CD4-positive, alpha-beta T cell (primary cell): ENCODE data around the gene PTOV1. TPM values are rescaled to one million over a fixed set of nuclear protein-coding genes. Genes with fewer than 3 reads are reported as not detected.
"Not testable (repeated sequence)": the region's sequence is repeated elsewhere in the genome, so short reads cannot be mapped to it uniquely, and the experiment has no call there.

Experiments used
- ATAC-seq: fragments of 200-7000 bp; cut with Tn5 transposase; one replicate; pipeline ENCODE4 v1.10.0; 2022; ENCODE audit warnings: mild to moderate bottlenecking; ENCODE audit not compliant: poor library complexity
- CTCF ChIA-PET: fragments of 350-600 bp; sonication (Branson Sonifier 250); formaldehyde crosslinking; loops from one replicate; lab custom pipeline; 2021; ENCODE audit warnings: antibody characterized with exemption, inconsistent platforms; lab: Charles Lee
- POLR2A ChIA-PET: fragments of 350-600 bp; sonication (Branson Sonifier 250); formaldehyde crosslinking; loops from one replicate; lab custom pipeline; 2021; ENCODE audit warnings: antibody characterized with exemption, inconsistent platforms; lab: Charles Lee
- DNase-seq, 14 experiments: peaks; one replicate each; pipeline ENCODE4 v3.0.0-alpha.2; 2013 to 2020; ENCODE audit warnings: mixed read lengths in 2 of 14
- H3K27ac ChIP-seq, 2 donors: one replicate each; pipeline versions ENCODE4 v1.5.1 to v1.7.0; 2013; ENCODE audit warnings: low read length in 2 of 2, low read depth in 1 of 2, mild to moderate bottlenecking in 1 of 2
- H3K27me3 ChIP-seq, 2 experiments: 1 replicate in 1 of 2; 2 replicates in 1 of 2; pipeline versions ENCODE4 v1.6.1 to v1.7.0; 2013; ENCODE audit warnings: low read length in 2 of 2, control low read depth in 1 of 2, mild to moderate bottlenecking in 1 of 2, moderate library complexity in 1 of 2; ENCODE audit not compliant: insufficient read depth in 2 of 2, control insufficient read depth in 1 of 2
- H3K36me3 ChIP-seq: one replicate; pipeline ENCODE4 v1.6.1; 2013; ENCODE audit warnings: low read length, control low read depth; ENCODE audit not compliant: insufficient read depth
- H3K4me1 ChIP-seq: one replicate; pipeline ENCODE4 v1.6.1; 2013; ENCODE audit warnings: low read length, control low read depth; ENCODE audit not compliant: insufficient read depth
- H3K4me3 ChIP-seq: one replicate; pipeline ENCODE4 v1.5.1; 2013; ENCODE audit warnings: mild to moderate bottlenecking, low read length, moderate library complexity
- H3K9me3 ChIP-seq, 2 experiments: 1 replicate in 1 of 2; 2 replicates in 1 of 2; pipeline versions ENCODE4 v1.6.1 to v1.7.0; 2013; ENCODE audit warnings: low read length in 2 of 2, mild to moderate bottlenecking in 2 of 2, control low read depth in 1 of 2, moderate library complexity in 1 of 2; ENCODE audit not compliant: control insufficient read depth in 1 of 2, insufficient read depth in 1 of 2
- H3K27ac Mint-ChIP-seq: one replicate; pipeline ENCODE4 v1.8.0; 2020; ENCODE audit warnings: mixed read lengths
- H3K27me3 Mint-ChIP-seq: one replicate; pipeline ENCODE4 v1.8.0; 2021; ENCODE audit warnings: mixed read lengths
- H3K36me3 Mint-ChIP-seq: one replicate; pipeline ENCODE4 v1.8.0; 2021; ENCODE audit warnings: low read depth, mixed read lengths
- H3K4me1 Mint-ChIP-seq: one replicate; pipeline ENCODE4 v1.8.0; 2021; ENCODE audit warnings: low read depth, mixed read lengths
- H3K4me3 Mint-ChIP-seq: one replicate; pipeline ENCODE4 v1.8.0; 2020; ENCODE audit warnings: mild to moderate bottlenecking, mixed read lengths
- H3K9me3 Mint-ChIP-seq: one replicate; pipeline ENCODE4 v1.8.0; 2020; ENCODE audit warnings: mixed read lengths
- intact Hi-C, 2 experiments: fragments of 100-400 bp; cut with DNase I in 1 of 2; cut with micrococcal nuclease in 1 of 2; formaldehyde crosslinking; loops; one replicate each; pipeline versions ENCODE4 v1.15.1 to v1.9.0; 2023 to 2025; cut with DNase I, micrococcal nuclease
- total RNA-seq, 174 experiments: library from RNA in 2 of 174; stranded (reverse) in 2 of 174; gene quantifications; one replicate each; pipeline ENCODE4 v1.2.3 and lab custom pipeline; 2021 to 2026
- TF ChIP-seq, protein P1 (sequence below): fragments of 200-600 bp; IDR thresholded peaks from one replicate; pipeline ENCODE4 v1.8.0; 2022; ENCODE audit warnings: antibody characterized with exemption, mild to moderate bottlenecking

Gene PTOV1
- total RNA-seq, 2 experiments from 2014 or later = 127 to 134 TPM

DNA sequence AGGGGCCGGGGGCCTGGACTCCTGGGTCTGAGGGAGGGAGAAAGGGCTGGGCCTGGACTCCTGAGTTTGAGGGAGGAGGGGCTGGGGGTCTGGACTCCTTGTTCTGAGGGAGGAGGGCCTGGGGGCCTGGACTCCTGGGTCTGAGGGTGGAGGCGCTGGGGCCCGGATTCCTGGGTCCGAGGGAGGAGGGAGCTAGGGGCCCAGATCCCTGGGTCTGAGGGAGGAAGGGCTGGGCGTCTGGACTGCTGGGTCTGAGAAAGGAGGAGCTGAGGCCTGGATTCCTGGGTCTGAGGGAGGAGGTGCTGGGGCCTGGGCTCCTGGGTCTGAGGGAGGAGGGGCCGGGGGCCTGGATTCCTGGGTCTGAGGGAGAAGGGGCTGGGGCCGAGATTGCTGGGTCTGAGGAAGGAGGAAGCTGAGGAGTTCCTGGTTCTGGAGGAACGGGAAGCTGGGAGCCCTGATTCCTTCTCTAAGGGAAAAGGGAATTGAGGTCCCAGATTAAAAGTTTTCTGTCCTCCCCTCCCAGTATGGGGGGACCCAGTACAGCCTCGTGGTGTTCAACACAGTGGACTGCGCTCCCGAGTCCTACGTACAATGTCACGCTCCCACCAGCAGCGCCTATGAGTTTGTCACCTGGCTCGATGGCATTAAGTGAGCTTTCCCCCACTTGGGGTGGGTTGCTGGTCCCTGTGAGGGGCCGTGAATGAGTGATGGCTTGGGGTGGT, 32.1 kb upstream of the PTOV1 start:
- H3K27me3 ChIP-seq = no peaks in the 10 kb centered on the region
- ATAC-seq = no peak
- peaks cover 18% of the 10 kb centered on the region for H3K36me3 ChIP-seq
- H3K4me1 ChIP-seq = peaks cover 32% of the 10 kb centered on the region
- ChIA-PET POLR2A (interaction anchor here (0.8 to 2.6 kb wide), 8 partner anchors 11 to 101 kb away, joined by 3 to 14 read pairs (median 4); partner anchors contain the start of genes AKT1S1, PNKP and PTOV1), CTCF (interaction anchor here (0.8 kb wide), 1 partner anchor 138 kb away, joined by 3 read pairs; no protein-coding TSS in a partner anchor)
- peaks cover 28% of the 10 kb centered on the region for H3K36me3 Mint-ChIP-seq
- no peaks in the 10 kb centered on the region for H3K9me3 ChIP-seq
- H3K4me3 ChIP-seq = peak overlapping the region; percentile 66
- H3K9me3 Mint-ChIP-seq = no peaks in the 10 kb centered on the region
- TF ChIP-seq, protein P1, sequence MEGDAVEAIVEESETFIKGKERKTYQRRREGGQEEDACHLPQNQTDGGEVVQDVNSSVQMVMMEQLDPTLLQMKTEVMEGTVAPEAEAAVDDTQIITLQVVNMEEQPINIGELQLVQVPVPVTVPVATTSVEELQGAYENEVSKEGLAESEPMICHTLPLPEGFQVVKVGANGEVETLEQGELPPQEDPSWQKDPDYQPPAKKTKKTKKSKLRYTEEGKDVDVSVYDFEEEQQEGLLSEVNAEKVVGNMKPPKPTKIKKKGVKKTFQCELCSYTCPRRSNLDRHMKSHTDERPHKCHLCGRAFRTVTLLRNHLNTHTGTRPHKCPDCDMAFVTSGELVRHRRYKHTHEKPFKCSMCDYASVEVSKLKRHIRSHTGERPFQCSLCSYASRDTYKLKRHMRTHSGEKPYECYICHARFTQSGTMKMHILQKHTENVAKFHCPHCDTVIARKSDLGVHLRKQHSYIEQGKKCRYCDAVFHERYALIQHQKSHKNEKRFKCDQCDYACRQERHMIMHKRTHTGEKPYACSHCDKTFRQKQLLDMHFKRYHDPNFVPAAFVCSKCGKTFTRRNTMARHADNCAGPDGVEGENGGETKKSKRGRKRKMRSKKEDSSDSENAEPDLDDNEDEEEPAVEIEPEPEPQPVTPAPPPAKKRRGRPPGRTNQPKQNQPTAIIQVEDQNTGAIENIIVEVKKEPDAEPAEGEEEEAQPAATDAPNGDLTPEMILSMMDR = no peak
- DNase-seq = no peak
- peaks cover 33% of the 10 kb centered on the region for H3K4me1 Mint-ChIP-seq
- H3K27me3 Mint-ChIP-seq = no peaks in the 10 kb centered on the region
- peak overlapping the region; percentile 96 to 97 for H3K27ac ChIP-seq
- intact Hi-C loops = loop anchor here (1.0 to 10.0 kb wide), 5 partner anchors 31 to 324 kb away; partner anchors contain the start of genes ATF5 (in 1 of the 2), NUP62 (in 1 of the 2), PNKP (in 1 of the 2) and PTOV1 (in 1 of the 2)
- H3K4me3 Mint-ChIP-seq = peak overlapping the region; percentile 99
- H3K27ac Mint-ChIP-seq = peak overlapping the region; percentile 99

DNA sequence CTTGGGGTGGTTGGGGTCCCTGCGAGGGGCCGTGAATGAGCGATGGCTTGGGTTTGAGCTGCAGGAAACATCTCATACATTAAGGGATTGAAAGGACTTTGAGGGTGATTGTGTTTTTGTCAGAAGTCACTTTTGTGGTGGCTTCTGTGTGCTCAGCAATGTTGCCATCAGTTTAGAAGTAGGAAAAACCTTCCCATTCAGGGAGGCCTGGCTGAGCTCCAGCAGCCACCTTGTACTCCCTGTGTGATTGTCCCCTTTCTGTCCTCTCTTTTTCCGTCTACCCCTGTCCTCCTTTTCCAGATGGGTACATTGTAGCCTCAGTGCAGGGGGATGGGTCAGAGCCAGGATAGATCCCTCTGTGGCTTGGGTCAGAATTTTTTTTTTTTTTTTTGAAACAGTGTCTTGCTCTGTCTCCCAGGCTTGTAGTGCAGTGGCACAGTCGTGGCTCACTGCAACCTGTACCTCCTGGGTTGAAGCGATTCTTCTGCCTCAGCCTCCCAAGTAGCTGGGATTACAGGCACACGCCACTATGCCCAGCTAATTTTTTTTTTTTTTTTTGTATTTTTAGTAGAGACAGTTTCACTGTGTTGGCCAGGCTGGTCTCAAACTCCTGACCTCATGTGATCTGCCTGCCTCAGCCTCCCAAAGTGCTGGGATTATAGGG, 31.4 kb upstream of the PTOV1 start:
- CTCF ChIA-PET = interaction anchor here (0.8 kb wide), 1 partner anchor 139 kb away, joined by 3 read pairs; no protein-coding TSS in a partner anchor
- Mint-ChIP-seq H3K4me1 (peaks cover 29% of the 10 kb centered on the region), H3K4me3 (peak overlapping the region; percentile 99), H3K36me3 (peaks cover 28% of the 10 kb centered on the region), H3K27ac (peak overlapping the region; percentile 99)
- H3K27me3 Mint-ChIP-seq, H3K27ac ChIP-seq, H3K9me3 Mint-ChIP-seq, H3K4me3 ChIP-seq, DNase-seq, H3K9me3 ChIP-seq, ATAC-seq, H3K27me3 ChIP-seq: not testable (repeated sequence)
- peaks cover 27% of the 10 kb centered on the region for H3K4me1 ChIP-seq
- POLR2A ChIA-PET = interaction anchor here (1.2 to 2.2 kb wide), 4 partner anchors 31 to 57 kb away, joined by 3 to 14 read pairs (median 4); partner anchors contain the start of genes AKT1S1 and PTOV1
- peaks cover 24% of the 10 kb centered on the region for H3K36me3 ChIP-seq
- intact Hi-C loops = loop anchor here (1.0 to 10.0 kb wide), 5 partner anchors 31 to 325 kb away; partner anchors contain the start of genes ATF5 (in 1 of the 2), NUP62 (in 1 of the 2), PNKP (in 1 of the 2) and PTOV1 (in 1 of the 2)

DNA sequence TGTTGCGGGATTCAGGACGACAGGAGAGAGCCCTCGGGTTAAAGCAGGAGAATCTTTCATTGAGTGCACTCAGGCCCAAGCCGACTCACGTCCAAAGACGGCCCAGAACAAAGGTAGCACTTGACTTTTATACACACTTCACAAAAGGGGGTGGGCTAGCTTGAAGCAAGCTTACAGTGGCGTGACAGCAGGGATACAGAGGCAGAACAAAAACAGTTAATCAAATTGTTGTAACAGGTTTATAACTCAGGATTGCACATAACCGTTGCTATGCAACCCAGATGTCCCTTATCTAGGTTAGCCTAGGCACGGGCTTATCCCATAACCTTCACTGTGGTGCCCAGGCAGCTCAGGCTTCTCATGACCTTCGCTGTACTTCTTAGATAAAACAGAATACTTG, 30.8 kb upstream of the PTOV1 start:
- no peaks in the 10 kb centered on the region for H3K9me3 Mint-ChIP-seq
- ChIA-PET CTCF (no interaction called here), POLR2A (interaction anchor here (1.4 kb wide), 2 partner anchors 47 to 49 kb away, joined by 3 to 5 read pairs; no protein-coding TSS in a partner anchor)
- no peak overlapping the region for H3K27ac ChIP-seq
- DNase-seq (no peak), ATAC-seq (no peak)
- H3K4me1 ChIP-seq = peaks cover 27% of the 10 kb centered on the region
- H3K4me1 Mint-ChIP-seq = peaks cover 29% of the 10 kb centered on the region
- TF ChIP-seq, protein P1 = no peak
- no peaks in the 10 kb centered on the region for H3K27me3 Mint-ChIP-seq
- H3K9me3 ChIP-seq = no peaks in the 10 kb centered on the region
- H3K4me3 Mint-ChIP-seq = peak overlapping the region; percentile 66
- intact Hi-C loops = no loop called here
- peaks cover 25% of the 10 kb centered on the region for H3K36me3 ChIP-seq
- no peaks in the 10 kb centered on the region for H3K27me3 ChIP-seq
- no peak overlapping the region for H3K27ac Mint-ChIP-seq
- H3K36me3 Mint-ChIP-seq = peaks cover 28% of the 10 kb centered on the region
- H3K4me3 ChIP-seq = no peak overlapping the region
